NCI-H146 treated with DMSO at 0.1 percent for 48 hours (cell line): ENCODE results near the gene SCAMP5.

Experiments used
- DNase-seq: peaks from one replicate; lab custom pipeline; 2025; ENCODE audit not compliant: unreplicated experiment; lab: John Stamatoyannopoulos, UW

SCAMP5 gene

DNA sequence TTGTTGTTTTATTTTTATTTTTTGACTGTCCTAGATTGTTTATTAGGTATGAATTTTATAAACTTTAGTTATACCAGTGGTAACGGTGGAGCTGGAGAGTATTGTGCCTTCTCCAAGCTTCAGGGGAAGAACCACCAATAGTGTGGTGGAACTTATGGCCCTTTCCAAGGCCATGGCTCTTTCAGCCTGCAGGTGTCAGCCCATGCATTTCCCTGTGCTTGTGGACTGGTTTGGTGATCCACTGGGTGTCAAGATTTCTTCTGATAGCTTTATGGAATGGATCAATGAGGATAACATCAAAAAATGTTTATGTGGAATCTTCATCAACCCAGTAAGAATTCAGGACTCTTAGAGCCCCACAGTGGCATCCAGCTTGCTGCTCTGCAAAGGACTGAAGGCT, 19.2 kb upstream of the SCAMP5 start:
- DNase-seq = no peak

DNA sequence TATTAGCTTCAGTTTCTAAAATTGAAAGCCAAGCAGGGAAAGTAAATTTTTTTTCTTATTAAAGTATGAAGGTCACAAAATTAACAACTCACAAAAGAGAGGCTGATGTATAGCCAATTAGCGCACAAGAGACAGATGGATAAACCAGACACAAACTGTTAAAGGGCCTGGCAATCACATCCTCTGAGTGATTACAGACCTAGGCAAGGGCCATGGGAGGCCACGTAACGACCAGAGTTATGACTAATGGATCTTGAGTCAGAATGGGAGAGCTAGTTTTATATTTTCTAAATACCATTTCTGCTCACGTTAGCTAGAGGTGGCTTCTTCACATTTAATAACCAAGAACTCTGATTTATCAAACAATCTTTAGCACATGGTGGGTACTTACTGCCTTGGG, 17.8 kb upstream of the SCAMP5 start:
- no peak for DNase-seq

DNA sequence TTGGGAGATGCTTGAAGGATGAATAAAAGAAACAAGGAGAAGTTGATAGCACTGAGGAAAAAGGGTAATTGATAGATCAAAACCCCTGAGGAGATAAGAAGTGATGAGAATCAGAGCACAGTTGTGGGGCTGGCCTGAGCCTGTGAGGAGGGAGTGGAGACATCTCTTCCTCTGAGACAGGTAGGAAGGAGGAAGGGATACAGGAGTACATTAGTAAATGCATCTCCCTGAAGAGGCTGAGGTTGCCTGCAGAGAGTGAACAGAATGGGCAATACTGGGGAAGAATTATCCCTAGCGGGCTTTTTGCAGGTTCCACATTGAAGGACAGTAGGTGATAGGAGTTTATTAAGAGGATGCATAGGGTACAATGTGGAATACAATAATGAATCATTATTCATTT, 17.3 kb upstream of the SCAMP5 start:
- no peak for DNase-seq

DNA sequence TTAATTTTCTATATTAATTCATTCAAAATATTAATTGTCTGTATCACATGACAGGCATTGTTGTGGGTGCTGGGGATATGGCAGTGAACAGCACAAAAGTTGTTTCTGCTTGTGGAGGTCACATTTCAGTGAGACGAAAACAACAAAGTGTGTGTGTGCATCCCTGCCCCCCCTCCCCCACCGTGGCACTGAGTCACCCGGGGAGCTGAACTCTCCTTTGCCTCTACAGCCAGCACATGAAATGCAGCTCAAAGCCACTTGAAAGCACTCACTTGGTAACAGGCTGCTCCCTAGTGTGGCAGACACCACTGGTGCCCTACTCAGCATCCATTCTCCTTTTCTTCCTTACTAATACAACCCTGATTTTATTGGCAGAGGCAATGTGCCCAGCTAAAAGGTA, 16.9 kb upstream of the SCAMP5 start:
- DNase-seq = no peak

DNA sequence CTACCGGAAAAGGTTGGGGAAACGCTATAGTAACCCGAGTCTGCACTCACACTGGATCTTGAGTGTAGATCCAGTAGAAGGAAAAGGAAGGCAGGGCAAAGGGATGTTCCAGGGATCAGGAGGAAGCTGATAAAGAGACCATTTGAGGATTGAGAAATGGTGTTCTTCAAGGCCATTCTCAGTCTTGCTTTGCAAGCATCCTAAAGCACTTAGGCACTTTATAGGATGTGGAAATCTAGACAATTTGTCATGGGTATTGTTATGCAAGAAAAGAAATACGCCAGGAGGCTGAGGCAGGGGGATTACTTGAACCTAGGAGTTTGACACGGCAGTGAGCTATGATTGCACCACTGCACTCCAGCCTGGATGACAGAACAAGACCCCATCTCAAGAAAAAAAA, 13.2 kb upstream of the SCAMP5 start:
- DNase-seq = no peak

DNA sequence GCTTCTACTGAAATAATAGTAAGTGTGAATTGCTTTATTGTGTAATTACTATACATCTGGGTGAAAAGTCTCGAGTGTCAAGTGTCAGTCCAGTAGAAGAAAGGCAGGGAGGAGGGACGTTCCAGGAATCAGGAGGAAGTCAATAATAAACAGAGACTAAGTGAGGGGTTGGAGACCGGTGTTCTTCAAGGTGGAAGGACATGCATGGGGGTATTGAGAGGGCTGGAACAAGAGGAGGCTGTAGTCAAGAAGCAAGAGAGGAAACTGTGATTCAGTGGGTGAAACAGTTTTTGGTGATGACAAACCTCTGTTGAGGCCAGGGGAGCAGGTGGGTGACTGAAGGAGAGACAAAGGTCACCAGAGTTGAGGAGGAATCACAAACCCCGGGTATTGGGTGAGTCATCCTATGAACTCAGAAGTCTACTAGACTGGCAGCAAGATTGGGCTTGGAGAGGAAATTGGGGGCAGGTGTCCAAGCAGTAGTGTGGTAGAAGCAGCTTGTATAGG, 11.6 kb upstream of the SCAMP5 start:
- no peak for DNase-seq

DNA sequence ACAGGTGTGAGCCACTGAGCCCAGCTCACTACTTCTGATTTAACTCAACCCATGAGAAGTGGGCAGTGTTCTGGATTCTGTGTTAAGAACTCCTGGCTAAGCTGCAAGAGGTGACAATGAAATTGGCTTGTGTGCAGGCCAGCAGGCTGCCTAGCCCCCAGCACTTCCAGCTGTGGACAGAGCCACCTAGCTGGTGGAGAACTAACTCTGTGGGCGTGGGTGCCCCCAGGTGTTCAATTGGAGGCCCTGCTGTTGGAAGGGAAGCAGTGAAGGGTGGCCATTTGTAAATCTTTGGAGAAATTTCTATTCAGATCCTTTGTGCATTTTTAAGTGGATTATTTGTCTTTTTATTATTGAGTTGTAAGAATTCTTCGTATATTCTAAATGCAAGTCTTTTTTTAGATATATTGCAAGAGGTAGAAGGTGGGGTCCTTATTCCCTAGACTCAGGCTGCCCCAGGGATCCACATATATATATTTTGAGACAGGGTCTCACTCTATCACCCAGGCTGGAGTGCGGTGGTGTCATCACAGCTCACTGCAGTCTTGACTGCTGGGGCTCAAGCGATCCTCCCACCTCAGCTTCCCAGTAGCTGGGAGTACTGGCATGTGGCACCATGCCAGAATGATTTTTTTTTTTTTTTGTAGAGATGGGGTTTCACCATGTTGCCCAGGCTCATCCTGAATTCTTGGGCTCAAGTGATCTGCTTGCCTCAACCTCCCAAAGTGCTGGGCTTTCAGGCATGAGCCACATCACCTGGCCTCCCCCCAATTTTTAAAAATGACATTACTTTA, 7.2 kb upstream of the SCAMP5 start:
- DNase-seq = peak; percentile 22

DNA sequence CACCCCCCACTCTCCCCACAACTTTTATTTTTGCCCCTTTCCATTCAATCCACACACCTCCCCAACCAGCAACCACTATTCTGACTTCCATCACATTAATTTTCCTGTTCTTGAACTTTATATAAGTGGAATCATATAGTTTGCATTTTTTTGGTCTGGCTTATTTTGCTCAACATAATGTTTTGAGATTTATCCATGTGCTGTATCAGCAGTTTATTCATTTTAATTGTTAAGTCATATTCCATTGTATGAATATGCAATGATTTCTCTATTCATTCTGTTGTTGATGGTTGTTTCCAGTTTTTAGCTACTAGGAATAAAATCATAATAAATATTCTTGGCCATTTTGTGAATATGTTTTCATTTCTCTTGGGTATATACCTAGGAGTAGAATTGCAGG, 5.8 kb upstream of the SCAMP5 start:
- DNase-seq = no peak

DNA sequence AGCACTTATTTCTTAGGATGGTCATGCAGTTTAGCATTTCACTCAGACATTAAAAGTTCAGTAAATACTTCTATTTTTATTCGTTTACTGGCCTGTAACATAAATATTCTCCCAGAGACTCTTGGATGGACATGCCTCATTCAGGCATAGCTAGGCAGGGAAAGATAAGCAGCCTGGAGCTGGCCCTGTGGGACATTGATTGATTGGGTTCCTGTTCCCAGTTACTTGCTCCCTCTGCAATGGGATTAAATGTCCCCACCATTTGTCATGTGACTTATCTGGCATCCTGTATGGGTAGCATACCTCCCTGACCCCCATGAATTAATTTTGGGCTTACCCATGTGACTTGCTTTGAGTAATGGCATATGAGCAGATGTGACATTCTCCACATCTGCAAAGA, 2.7 kb upstream of the SCAMP5 start:
- DNase-seq = no peak

DNA sequence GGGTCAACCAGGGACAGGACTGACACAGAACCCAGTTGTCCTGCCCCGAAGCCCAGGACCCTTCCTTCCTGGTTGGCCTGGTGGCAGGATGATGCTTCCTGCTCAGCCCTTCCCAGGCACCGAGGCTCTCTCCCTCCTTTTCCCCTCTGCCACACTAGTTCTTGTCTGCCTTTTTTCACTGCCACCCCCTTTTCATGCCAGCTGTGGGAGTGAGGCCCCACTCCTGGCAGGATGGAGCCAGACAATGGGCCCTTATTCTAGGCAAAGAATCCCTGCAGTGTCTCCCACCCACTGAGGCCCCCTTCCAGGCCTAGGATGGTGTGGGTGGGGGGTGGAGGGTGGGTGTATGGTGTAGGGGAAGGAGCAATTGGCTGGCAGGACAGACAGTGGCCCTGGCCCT, 1.1 kb upstream of the SCAMP5 start:
- DNase-seq = no peak

DNA sequence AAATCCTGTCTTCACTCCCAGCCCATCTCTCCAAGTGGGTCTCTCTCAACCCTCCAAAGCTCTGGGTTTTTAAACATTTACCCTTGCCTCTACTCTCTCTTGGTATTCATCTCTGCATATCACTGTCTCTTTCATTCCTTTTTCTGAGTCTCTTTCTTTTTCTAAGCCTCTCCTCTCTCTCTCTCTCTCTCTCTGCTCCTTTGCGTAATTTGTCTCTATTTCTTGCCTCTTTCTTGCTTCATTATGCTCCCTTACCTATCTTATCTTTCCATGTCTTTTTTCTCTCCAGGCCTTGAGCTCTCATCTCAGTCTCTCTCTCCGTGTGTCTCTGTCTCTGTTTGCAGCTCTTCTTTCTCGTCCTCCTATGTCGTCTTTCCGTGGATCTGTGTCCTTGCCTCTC, 678 bp upstream of the SCAMP5 start:
- no peak for DNase-seq

DNA sequence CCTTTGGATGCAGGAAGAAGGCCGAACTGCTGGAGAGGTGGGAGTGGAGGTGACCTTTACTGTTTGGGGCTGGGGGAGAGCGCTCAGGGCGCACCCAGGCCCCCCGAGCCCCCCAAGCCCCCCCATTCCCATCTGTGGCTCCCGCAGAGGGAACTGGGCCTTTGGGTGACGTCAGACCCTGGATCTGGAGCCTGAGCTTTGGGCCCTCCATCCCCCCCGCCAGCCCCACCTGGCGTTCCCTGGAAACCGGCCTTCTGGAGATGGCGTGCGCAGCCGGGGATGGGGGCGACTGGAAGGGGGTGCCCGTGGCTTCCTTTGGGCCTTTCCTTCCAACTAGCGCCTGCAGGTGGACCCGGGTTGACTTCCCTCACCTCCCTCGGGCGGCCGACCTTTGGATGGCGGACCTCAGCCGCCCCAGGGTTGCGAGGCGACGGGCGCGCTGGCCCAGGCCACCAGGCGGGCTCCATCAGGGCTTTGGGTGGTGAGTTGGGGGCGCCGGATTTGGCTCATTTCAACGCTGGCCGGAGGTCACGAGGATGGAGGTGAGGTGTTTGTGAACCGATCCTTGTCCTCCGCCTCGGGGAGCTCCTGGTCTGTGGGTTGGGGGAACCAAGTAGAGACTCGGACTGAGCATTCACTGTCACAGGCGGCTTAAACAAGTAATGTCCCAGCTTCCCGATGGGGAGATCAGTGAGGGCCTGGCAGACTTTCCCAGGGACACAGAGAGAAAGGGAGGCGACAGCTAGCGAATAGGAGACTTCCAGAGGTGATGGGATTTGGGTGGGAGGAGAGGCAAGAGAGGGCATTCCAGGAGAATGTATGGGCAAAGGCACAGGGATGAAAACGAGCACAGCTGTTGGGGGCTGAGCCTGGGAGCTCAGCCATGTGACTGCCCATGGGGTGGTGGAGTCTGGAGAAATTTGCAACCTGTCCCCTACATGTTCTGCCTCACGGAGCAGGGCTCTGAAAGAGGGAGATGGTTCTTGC, 709 bp downstream of the SCAMP5 start:
- DNase-seq = peak; percentile 3

DNA sequence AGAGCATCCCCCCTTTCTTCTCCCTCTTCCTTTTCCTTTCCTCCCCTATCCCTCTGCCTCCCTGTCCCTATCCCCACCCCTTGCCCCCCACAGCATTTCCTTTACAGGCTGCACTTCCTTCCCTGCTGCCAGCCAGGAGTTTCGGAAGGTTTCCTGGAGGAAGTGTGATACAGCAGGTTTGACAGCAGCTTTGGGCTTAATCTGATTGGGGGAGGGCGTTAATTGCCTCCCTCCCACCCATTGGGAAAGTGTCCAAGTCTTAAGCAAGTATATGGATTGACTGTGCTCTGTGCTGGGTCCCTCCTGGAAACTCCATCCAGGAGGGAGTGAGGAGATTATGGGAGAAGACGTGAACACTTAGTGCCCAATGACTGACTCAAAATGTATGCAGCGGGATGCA, 1.8 kb downstream of the SCAMP5 start:
- DNase-seq = no peak

DNA sequence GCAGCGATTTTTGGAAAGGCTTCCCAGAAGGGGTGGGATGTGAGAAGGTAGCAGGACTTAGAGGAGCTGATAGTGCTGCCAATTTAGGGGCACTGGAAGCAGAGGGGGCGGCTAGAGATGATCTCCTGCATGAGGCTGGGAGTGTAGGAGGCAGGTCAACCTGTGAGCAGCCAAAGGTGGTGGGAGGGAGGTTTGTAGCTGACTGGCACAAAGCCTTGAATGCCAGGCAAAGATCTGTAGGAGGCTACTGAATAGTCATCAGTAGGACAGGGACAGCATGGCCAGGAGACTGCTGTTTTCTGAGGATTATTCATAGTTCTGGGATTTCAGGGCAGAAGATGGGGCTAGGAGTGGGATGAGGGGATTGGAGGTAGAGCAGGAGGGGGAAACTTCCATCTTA, 2.2 kb downstream of the SCAMP5 start:
- no peak for DNase-seq

DNA sequence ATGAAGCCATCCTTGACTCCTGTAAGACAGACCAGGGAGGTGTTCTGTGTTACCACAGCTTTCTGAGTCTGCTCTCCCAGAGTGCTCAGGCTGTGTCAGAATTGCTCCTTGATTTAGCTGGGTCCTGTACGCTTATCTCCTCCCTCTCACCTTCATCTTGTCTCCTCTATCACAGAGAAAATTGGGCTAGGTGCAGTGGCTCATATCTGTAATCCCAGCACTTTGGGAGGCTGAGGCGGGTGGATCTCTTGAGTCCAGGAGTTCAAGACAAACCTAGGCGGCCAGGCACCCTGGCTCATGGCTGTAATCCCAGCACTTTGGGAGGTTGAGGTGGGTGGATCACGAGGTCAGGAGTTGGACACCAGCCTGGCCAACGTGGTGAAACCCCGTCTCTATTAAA, 5.9 kb downstream of the SCAMP5 start:
- no peak for DNase-seq

DNA sequence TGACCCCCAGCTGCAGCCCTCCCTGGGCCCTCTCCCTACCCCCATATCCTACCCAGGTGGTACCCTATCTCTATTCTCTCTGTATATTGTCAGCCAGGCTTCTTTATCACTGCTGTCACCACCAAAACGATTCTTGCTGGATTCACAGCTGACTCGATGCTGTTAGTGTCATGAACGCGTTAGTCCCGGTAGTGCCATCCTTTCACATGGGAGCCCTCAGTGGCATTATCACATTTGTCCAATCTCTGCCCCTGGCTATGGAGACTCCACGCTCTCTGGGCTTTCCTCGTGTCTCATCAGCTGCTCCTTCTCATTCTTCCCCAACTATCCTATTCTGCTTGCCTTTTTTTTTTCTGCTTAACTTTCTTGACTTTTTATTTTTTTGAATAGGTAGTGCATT, 7.0 kb downstream of the SCAMP5 start:
- no peak for DNase-seq

DNA sequence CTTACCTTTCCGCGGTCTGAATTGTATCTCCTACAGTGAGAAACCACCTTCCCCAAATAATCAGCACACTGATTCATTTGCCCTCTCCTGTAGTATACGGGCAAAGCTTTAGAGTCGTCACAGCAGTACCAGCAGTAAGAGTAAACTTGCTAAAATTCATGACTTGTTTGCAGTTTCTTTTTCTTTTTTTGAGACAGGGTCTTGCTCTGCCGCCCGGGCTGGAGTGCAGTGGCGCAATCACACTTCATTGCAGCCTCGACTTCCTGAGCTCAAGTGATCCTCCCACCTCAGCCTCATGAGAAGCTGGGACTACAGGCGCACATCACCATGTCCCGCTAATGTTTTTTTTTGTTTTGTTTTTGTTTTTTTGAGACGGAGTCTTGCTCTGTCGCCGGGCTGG, 11.9 kb downstream of the SCAMP5 start:
- DNase-seq = no peak

DNA sequence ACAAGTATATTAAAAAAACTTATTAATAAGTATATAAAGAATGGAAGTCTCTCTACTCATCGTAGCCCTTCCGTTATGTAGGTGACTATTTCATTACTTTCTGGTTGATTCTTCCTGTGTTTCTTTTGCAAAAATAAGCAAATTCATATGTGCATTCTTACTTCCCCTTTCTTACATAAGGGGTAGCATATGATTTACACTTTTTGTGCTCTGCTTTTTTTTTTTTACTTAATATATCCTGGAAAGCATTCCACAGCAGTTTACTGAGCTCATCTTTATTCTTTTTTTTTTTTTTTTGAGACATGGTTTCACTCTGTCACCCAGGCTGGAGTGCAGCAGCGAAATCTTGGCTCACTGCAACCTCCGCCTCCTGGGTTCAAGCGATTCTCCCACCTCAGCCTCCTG, 12.9 kb downstream of the SCAMP5 start:
- no peak for DNase-seq

DNA sequence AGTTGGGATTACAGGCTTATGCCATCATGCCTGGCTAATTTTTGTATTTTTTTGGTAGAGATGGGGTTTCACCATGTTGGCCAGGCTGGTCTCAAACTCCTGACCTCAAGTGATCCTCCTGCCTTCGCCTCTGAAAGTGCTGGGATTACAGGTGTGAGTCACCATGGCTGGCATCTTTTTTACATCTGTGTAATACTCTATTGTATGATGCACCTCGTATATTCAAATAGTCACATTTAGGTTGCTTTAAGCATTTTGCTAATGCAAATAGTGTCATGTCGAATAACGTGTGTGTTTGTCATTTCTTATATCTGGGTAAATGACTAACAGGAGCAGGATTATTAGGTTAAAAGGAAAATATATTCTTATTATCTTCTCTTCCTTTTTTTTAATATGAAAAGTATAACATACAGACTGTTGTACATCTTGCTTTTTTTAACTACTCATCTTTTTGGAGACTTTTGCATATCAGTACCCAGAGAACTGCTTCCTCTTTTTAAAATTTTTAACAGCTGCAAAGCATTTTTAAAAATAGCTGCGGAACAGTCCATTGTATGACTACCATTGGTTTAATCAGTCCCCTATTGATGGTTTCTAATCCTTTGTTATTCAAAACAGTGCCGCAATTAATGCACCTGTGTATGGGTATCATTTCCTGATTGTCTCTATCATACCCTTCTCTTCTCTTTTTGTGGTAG, 13.4 kb downstream of the SCAMP5 start:
- no peak for DNase-seq

DNA sequence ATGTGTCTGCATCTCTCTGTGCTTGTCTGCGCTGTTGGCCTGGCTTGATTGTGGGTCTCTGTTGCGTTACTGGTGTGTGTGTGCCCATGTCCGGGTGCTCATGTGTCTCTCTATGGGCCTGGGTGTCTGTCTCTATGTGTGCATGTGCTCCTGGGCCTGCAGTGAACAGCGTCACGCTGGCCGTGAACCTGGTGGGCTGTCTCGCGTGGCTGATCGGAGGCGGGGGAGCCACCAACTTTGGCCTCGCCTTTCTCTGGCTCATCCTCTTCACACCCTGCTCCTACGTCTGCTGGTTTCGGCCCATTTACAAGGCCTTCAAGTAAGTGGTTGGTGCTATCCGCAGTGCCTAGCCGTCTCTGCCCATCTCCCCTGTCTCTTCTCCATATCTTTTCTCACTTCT, 21.1 kb downstream of the SCAMP5 start:
- no peak for DNase-seq

DNA sequence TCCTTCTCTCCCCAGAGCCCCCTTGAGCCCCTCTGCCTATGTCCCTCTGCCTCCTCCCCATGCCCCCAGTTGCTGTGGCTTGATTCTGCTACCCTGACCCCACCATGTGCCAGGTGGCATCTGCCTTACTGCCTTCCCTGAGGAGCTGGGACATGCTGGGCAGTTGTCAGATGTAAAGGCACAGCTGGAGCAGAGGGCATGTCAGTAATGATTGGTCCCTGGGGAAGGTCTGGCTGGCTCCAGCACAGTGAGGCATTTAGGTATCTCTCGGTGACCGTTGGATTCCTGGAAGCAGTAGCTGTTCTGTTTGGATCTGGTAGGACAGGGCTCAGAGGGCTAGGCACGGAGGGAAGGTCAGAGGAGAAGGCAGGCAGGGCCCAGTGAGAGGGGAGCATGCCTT, 24.6 kb downstream of the SCAMP5 start:
- DNase-seq = no peak
